Measurements from ENCODE around the gene TRIOBP. TPM values are rescaled to one million over a fixed set of nuclear protein-coding genes. Genes with fewer than 3 reads are reported as not detected.

The TRIOBP gene
- total RNA-seq, 1 donor from 2014 or later: 42.9 TPM

DNA sequence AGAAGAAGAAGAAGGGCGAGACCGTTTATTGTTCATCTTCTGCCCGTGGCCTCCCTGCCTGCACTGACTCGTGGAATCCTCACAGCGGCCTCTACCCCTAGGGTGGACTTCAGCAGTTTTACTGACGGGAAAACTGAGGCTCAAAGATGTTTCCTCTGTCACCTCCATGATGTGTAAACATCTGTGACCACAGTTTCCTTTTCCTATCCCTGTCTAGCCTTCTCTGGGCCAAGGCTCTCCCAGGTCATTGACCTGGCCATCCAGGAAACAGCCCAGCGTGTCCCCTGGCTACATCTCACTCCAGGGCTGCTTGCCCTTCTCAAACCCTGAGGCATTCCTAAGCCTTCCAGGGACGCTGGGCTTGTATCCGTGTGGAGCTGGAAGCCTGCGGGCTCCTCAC, 61.8 kb downstream of the TRIOBP start:
- DNase-seq (ENCODE audit: extremely low spot score, unreplicated experiment): no peak
- Mint-ChIP-seq H3K27me3 (no peaks in the 10 kb centered on the region), H3K36me3 (peaks cover 11% of the 10 kb centered on the region), H3K27ac (no peak overlapping the region), H3K4me1 (ENCODE audit: unreplicated experiment) (peaks cover 8% of the 10 kb centered on the region), H3K4me3 (no peak overlapping the region), H3K9me3 (no peaks in the 10 kb centered on the region)
- TF ChIP-seq, protein P1, sequence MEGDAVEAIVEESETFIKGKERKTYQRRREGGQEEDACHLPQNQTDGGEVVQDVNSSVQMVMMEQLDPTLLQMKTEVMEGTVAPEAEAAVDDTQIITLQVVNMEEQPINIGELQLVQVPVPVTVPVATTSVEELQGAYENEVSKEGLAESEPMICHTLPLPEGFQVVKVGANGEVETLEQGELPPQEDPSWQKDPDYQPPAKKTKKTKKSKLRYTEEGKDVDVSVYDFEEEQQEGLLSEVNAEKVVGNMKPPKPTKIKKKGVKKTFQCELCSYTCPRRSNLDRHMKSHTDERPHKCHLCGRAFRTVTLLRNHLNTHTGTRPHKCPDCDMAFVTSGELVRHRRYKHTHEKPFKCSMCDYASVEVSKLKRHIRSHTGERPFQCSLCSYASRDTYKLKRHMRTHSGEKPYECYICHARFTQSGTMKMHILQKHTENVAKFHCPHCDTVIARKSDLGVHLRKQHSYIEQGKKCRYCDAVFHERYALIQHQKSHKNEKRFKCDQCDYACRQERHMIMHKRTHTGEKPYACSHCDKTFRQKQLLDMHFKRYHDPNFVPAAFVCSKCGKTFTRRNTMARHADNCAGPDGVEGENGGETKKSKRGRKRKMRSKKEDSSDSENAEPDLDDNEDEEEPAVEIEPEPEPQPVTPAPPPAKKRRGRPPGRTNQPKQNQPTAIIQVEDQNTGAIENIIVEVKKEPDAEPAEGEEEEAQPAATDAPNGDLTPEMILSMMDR (conservative IDR thresholded peaks at IDR 0.05): no peak

GRCh38 chr22:37759281-37759680, 62.4 kb downstream of the TRIOBP start:
- TF ChIP-seq, protein P1 (conservative IDR thresholded peaks at IDR 0.05): no peak
- no peak overlapping the region for H3K27ac Mint-ChIP-seq
- H3K9me3 Mint-ChIP-seq: no peaks in the 10 kb centered on the region
- no peak for DNase-seq (ENCODE audit: extremely low spot score, unreplicated experiment)
- no peak overlapping the region for H3K4me3 Mint-ChIP-seq
- no peaks in the 10 kb centered on the region for H3K27me3 Mint-ChIP-seq
- peaks cover 8% of the 10 kb centered on the region for H3K4me1 Mint-ChIP-seq (ENCODE audit: unreplicated experiment)
- H3K36me3 Mint-ChIP-seq: peaks cover 17% of the 10 kb centered on the region

- TF ChIP-seq, protein P1 (conservative IDR thresholded peaks at IDR 0.05): no peak
- Mint-ChIP-seq H3K4me3 (no peak overlapping the region), H3K27ac (no peak overlapping the region), H3K36me3 (peaks cover 17% of the 10 kb centered on the region), H3K27me3 (no peaks in the 10 kb centered on the region), H3K4me1 (ENCODE audit: unreplicated experiment) (peaks cover 8% of the 10 kb centered on the region), H3K9me3 (no peaks in the 10 kb centered on the region)
- no peak for DNase-seq (ENCODE audit: extremely low spot score, unreplicated experiment)
Observed at GRCh38 chr22:37760152-37760551, 63.3 kb downstream of the TRIOBP start.

- Mint-ChIP-seq H3K9me3 (no peaks in the 10 kb centered on the region), H3K27me3 (no peaks in the 10 kb centered on the region), H3K36me3 (peaks cover 17% of the 10 kb centered on the region), H3K4me3 (no peak overlapping the region), H3K4me1 (ENCODE audit: unreplicated experiment) (peaks cover 8% of the 10 kb centered on the region), H3K27ac (no peak overlapping the region)
- TF ChIP-seq, protein P1 (conservative IDR thresholded peaks at IDR 0.05): no peak
- no peak for DNase-seq (ENCODE audit: extremely low spot score, unreplicated experiment)
Observed at GRCh38 chr22:37762389-37762836, 65.6 kb downstream of the TRIOBP start.

DNA sequence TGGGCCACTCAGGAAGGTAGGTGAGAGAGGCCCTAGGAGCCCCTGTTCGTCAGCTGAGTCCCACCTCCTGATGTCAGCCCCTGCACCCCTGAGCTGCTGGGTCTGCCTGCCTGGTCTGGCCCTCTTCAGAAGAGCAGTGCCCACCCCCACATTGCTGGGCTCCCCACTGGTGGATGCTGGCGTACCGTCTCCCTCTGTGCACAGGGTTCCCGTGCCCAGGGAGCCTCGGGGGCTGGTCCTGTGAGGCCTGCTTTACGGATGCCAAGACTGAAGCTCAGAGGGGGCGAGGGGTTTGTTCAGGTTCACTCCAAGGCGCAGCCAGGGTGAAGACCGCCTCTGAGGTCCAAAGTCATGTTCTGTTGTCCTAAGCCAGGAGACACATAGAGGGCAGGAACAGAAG, 66.2 kb downstream of the TRIOBP start:
- DNase-seq (ENCODE audit: extremely low spot score, unreplicated experiment): no peak
- H3K36me3 Mint-ChIP-seq: peaks cover 16% of the 10 kb centered on the region
- no peak overlapping the region for H3K4me3 Mint-ChIP-seq
- H3K27me3 Mint-ChIP-seq: no peaks in the 10 kb centered on the region
- no peak overlapping the region for H3K27ac Mint-ChIP-seq
- TF ChIP-seq, protein P1 (conservative IDR thresholded peaks at IDR 0.05): no peak
- peaks cover 8% of the 10 kb centered on the region for H3K4me1 Mint-ChIP-seq (ENCODE audit: unreplicated experiment)
- H3K9me3 Mint-ChIP-seq: no peaks in the 10 kb centered on the region

GRCh38 chr22:37763652-37764051, 66.8 kb downstream of the TRIOBP start:
- no peaks in the 10 kb centered on the region for H3K27me3 Mint-ChIP-seq
- DNase-seq (ENCODE audit: extremely low spot score, unreplicated experiment): no peak
- no peak overlapping the region for H3K27ac Mint-ChIP-seq
- no peaks in the 10 kb centered on the region for H3K9me3 Mint-ChIP-seq
- TF ChIP-seq, protein P1 (conservative IDR thresholded peaks at IDR 0.05): no peak
- H3K4me1 Mint-ChIP-seq (ENCODE audit: unreplicated experiment): peaks cover 8% of the 10 kb centered on the region
- H3K4me3 Mint-ChIP-seq: no peak overlapping the region
- H3K36me3 Mint-ChIP-seq: peaks cover 13% of the 10 kb centered on the region

Measured in type B pancreatic cell (in vitro differentiated cells).